GM21529 (cell line): Measurements from ENCODE around the gene KCTD19.

Source experiments
- ATAC-seq: cut with Tn5 transposase; IDR thresholded peaks from one replicate; pipeline ENCODE4 v1.9.1; 2021; ENCODE audit not compliant: unreplicated experiment

KCTD19 gene

DNA sequence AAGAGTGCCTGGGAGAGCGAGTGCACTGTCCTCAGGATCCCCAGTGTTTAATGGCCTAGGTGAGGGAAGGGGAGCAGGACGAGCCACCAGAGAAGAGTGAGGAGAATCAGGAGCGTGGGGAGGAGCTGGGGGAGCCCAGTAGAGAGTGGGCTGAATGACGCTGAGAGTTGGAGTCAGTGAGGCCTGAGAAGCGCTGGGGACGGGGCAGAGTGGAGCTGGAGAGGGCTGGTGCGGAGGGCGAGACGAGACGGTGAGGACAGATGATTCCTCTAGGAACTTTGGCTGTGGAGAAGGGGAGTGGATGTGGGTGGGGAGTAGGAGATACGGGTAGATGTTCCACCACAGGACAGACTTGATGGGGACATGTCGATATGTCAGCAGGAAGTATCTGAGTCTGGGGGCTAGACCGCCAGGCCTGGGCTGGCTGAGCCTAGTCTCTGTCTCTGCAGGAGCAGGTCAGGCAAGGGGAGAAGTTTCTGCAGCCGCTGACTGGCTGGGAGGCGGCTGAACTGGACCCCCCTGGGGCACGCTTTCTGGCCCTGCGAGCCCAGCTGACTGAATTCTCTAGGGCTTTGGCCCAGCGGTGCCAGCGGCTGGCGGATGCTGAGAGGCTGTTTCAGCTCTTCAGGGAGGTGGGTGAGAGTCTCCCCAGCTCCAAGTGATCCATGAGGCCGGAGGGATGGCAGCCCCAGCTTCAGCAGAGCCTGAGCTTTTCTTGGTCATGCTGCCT, 42.5 kb downstream of the KCTD19 start:
- ATAC-seq, result no peak

DNA sequence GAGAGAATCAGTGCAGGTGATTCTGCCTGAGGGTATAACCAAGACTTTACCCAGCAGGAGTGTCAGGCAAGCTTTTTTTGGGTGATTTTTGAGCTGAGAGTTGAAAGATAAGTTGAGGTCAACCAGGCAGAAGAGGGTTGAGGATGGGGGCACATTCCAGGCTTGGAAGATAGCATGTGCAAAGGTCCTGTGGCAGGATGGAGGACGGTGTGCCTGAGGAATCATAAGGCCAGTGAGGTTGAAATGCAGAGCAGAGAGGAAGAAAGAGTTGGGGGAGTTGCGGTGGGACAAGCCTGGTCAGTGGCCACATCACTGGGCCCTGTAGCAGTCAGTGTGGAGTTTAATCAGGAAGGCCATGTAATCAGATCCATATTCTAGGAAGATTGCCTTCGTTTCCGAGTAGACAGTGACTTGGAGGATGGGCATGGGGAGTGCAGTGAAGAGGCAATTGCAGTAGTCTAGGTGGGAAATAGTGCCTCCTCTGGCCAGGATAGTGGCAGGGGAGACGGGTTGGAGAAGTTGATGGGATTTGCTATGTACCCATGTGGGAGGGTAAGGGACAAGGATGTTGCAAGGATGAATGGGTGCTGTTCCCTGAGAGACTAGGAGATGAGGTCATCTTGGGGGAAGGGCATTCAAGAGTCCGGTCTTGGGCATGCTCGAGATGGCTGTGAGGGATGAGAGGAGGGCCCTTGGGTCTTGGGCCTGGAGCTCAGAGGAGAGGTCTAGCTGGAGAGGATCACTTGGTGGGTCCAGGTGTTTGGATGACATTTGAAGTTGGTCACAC, 43.3 kb downstream of the KCTD19 start:
- ATAC-seq, result no peak

DNA sequence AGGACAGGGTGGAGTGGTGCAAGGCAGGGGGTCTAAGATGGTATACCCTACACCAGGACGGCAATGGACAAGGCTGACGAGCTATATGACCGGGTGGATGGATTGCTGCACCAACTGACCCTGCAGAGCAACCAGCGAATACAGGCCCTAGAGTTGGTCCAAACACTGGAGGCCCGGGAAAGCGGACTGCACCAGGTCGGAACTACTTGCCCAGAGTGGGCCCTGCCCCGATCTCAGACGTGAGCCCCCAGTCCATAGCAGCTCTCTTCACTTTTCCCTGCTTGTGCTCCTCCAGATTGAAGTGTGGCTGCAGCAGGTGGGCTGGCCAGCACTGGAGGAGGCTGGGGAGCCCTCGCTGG, 44.1 kb downstream of the KCTD19 start:
- ATAC-seq, result no peak

DNA sequence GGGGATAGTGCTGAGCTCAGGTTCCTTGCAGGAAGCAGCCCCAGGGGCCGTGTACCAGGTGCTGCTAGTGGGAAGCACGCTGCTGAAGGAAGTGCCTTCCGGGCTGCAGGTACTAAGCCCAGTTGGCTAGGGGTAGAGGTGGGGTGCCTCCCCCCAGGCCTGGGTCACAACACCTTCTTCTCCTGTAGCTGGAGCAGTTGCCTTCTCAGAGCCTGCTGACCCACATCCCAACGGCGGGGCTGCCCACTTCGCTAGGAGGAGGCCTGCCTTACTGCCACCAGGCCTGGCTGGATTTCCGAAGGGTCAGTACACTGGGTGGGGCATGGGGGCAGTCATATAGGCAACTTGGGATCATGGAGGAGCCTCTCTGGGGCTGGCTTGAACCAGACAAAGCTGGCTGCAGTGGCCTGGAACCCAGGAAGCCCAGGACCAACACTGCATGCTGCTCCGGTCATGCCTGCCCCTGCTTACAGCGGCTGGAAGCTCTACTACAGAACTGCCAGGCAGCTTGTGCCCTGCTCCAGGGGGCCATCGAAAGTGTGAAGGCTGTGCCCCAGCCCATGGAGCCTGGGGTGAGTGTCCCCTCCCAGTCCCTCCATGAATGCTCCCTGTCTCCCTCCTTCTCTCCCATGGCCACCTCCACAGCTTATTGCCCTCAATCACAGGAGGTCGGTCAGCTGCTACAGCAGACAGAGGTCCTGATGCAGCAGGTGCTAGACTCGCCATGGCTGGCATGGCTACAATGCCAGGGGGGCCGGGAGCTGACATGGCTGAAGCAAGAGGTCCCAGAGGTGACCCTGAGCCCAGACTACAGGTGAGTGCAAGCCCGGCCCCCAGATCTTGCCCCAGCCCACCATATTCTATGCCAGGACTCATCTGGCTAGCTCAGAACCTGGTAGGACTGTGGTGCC, 44.8 kb downstream of the KCTD19 start:
- no peak for ATAC-seq

DNA sequence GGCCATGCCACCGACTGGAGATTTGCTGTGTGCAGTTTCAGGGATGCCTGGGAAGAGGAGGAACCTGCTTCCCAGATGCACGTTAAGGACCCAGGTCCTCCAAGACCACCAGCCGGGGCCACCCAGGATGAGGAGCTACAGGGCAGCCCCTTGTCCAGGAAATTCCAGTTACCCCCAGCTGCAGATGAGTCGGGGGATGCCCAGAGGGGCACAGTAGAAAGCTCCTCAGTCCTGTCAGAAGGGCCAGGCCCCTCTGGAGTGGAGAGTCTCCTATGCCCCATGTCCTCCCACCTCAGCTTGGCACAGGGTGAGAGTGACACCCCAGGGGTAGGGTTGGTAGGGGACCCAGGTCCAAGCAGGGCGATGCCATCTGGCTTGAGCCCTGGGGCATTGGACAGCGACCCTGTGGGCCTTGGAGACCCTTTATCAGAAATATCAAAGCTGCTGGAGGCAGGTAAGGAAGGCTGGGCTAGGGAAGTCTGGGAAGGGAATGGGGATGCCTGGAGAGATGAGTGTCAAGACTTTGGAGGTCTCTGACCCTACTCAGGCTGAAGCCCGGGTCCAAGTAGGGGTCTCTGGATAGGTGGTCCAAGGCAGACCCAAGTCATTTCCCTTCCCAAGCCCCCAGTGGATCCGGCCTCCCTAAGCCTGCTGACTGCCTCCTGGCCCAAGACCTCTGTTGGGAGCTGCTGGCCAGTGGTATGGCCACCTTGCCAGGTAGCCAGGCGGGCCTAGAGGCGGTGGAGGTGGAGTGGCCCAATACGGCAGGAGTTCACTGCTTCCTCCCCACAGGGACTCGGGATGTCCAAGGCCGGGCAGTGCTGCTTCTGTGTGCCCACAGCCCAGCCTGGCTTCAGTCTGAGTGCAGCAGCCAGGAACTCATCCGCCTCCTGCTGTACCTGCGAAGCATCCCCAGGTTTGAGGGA, 46.2 kb downstream of the KCTD19 start:
- ATAC-seq, result no peak

DNA sequence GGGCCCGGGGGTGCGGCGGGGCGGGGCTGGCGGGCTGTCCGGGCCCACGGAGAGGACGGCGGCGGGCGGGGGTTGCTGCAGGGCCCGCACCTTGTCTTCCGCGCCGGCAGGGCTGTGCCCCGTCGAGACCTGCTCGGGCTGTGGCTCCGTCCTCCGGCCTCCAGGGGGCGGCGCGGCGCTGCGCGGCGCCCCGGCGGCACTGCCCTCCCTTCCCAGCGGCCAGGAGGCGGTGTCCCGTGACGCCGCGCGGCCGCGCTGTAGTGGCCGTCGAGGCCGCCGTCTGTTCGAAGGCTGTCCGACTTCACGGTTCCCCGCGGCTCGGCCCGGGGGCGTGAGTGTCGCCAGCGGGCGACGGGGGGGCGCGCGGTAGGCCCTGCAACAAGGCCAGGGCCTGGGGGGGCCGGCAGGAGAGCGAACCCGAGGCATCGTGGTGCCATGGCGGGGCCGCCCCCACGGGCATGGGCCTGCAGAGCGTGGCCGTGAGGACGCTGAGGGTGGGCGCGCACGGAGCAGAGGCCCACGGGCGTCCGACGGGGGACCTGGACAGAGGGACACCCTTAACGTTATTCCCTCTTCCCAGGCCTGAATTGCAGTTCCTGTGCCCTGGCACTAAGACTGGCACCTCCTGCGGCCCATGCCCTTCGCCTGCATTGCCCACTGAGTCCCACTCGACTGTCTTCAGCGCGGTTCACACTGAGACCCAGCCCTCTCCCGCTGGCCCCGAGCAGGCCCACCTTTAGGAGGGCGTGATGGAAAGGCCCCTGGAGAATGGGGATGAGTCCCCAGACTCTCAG, 47.0 kb downstream of the KCTD19 start, which contains the start of gene PLEKHG4:
TSS of gene PLEKHG4 (plus strand) at position 237 of the 794 bp plus-strand sequence. CDS start at position 750, 513 bp downstream.
- peak; percentile 85 for ATAC-seq

DNA sequence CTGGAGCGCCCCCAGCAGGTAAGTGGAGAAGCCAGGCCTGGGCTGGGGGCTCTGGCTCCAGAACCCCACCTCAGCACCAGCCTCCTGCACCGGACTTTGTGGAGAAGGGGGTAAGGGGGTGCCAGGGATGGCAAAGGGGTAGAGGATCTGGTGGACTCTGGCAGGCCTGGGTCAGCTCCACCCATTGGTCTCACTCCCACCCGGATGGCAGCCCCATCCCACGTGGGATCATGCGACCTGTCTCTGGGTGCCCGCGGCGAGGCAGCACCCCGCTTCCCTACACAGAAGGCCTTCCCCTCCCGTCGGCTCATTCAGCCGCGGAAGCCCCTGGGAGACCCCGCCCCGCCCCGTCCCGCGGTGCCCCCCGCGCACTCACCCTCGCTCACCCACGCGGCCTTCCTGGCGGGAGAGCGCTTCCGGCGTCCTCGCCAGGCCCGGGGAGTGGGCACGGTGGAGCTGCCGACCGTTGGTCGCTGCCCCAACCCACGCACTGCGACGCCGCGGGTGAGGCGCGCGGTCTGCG, 47.7 kb downstream of the KCTD19 start:
- peak; percentile 44 for ATAC-seq

DNA sequence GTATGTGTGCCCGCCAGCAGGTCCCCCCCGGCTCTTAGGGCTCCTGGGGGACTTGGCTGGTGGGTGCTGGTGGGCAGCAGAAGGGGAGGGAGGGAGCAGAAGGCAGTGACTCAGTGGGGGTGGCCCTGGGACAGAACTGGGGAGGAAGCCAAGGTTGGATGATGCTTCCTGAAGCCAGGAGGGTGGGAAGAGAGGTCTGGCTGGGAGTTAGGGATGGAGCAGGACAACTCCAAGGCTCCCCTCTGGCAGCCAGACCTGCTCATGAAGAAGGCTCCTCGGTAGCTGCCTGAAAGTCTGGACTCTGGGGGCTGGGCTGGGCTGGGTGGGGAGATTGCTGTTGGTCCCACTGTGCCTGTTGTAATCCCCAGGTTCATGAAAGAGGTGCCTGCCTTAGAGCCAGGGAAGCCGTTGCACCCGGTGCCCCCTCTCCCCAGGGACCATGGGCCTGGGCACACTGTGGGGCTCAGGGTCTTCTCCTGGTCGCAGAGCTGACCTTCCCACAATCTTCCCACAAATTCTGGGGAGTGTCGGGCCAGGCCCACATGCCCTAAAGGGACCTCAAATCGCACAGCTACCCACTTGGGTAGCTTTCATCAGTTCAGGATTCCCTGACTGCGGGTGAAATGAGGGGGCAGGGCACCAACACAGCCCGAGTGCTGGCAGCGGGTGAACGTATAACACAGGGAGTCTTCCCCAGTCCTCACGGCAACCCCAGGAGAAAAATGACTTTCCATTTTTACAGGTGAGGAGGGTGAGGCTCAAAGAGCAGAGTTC, 48.4 kb downstream of the KCTD19 start:
- ATAC-seq, result no peak

DNA sequence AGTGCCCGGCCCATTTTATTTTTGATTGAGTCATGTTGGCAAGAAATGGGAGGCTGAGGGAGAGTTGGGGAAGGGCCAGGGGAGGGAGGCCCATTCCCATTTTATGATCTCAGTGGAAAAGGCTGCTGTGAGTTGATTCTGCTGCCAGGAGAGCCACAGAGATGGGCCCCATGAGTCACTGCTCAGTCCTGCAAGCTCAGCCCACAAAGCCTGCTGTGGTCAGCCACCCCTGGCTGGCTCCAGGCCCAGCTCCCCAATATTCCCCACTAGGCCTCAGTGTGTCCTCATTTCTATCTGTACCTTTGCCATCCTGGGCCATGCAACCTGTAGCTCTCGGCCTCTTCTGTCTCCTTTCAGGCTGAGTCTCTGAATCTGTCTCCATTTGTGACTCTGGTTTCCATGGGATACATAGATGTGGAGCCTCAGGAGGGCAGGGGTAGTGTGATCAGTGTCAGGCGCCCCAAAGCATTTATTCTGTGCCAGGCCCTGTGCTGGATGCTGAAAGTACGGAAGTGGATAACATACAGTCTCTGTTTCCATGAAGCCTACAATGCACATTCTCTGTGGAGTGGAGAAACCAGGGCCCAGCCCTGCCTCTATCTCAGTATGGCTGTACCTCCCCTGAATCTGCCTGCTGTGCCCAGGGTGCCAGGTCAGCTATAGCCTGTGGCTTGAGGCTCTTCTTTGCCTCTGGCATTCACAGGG, 49.1 kb downstream of the KCTD19 start:
- no peak for ATAC-seq

DNA sequence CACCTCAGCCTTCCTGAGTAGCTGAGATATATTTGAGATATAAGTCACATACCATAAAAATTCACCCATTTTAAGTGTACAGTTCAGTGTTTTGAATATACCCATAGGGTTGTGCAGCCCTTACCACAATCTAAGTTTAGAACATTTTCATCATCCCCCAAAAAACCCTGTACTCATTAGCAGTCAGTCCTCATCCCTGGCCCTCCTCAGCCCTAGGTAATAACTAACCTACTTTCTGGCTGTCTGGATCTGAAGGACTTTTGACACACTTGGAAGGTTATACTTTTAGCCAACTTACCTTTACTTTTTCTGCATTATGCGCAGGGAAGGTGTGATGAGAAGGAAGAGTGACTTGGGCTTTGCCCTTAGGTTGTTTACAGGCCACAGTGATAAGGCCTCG, 51.2 kb downstream of the KCTD19 start:
- no peak for ATAC-seq

DNA sequence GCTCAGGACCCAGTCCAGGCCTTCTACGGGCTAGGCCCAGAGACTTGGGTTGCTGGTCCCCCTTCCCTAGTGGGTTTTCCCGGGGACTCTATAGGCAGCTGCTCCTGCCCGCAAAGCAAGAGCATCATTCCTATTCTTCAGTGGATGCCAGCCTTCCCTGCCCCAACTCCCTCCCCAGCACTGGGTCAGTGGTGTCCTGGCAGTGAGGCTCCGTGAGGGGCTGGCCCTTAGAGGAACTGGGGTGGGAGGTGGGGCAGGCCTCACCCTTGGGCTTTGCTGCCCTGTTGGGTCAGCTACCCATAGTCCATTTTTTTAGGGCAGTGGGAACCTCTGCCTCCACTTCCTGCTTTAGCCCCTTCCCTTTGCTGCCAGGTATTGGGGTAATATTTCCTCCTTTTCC, 55.1 kb downstream of the KCTD19 start:
- ATAC-seq, result no peak

DNA sequence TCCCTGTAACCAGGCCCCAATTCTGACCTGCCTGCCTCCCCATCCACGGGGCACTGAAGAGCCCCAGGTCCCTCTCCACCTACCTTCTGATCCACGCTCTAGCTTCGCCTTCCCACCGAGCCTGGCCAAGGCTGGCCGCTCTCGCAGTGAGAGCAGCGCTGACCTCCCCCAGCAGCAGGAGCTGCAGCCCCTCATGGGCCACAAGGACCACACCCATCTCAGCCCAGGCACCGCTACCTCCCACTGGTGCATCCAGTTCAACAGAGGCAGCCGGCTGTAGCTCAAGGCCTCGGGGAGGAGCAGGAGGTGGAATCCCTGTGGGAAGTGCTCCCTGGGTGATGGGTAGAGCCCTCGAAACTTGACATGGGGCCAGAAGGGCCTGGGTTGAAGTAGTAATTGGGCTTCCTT, 55.6 kb downstream of the KCTD19 start:
- no peak for ATAC-seq

DNA sequence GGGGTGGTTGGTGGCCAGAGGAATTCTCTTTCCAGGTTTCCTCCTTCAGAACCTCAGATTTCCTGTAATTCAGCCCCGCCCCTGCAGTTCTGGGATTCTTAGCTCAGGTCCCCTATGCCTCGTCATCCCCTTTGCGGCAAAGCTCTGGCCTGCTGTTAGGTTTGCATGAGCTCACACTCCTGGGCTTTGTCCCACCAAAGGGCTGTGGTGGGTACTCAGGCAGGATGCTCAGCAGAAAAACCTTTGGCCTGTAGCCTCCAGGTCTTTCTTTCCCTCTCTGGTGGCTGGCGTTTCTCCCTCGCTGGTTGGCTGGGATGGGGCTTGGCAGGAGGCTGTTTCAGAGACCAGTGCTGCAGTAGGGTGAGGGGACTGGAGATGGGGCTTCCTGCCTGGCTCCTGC, 56.8 kb downstream of the KCTD19 start:
- no peak for ATAC-seq

DNA sequence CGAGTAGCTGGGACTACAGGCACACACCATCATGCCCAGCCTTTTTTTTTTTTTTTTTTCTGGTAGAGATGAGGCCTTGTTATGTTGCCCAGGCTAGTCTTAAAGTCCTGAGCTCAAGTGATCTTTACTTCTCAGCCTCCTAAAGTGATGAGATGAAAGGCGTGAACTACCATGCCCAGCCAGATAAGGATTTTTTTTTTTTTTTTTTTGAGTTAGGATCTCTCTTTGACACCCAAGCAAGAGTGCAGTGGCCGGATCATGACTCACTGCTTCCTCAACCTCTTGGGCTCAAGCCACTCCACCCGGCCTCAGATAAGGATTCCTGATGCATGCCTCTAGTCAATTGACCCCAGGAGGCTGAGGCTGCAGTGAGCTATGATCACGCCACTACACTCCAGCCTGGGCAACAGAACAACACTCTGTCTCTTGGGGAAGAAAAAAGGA, 58.4 kb downstream of the KCTD19 start:
- ATAC-seq, result no peak

DNA sequence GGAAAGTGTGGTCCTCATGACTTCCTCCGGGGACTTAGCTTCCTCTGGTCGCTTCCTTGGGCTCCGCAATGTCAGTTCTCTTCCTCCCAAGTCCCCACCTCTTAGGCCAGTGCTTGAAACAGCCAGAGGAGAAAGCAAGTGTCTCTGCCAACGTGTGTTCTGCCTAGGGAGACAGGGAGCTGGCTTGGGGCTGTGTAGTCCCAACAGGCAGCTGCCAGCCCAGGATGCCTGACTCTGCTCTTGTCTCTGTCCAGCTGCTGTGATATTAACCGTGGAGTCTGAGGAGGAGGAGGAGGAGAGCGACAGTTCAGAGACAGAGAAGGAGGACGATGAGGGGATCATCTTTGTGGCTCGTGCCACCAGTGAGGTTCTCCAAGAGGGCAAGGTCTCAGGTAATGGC, 60.7 kb downstream of the KCTD19 start:
- ATAC-seq, result no peak

DNA sequence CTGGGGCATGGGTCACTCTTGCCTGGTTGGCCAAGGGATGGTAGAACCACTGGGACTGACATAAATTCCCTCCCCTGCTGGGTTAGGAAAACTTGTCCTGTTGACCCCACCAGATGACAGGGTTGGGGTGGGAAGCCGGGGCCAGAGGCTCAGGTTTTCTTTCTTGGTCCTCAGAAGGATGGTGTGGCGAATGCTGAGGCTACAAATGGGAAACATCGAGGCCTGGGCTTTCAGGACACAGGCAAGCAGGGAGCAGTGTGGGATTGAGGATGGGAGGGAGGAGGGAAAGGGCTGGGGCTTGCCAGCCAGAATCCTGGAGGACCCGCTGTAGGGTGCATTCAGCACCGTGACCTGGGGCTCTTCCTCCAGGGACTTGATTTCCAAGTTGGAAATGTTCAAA, 61.7 kb downstream of the KCTD19 start:
- ATAC-seq, result no peak

DNA sequence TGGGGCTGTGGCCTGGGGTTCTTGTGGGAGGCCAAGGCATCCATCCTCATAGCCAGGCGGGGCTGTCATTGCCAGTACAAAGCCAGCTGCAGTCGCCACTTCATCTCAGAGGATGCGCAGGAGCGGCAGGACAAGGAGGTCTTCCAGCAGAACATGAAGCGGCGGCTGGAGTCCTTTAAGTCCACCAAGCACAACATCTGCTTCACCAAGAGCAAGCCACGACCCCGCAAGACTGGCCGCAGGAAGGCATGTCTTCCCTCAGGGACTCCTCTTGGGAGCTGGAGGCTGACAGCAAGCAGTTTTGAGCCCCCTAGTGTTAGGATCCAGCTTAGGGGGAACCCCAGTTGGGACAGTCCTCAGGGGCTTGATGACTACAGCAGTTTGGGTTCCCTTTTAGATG, 62.3 kb downstream of the KCTD19 start:
- ATAC-seq, result no peak

DNA sequence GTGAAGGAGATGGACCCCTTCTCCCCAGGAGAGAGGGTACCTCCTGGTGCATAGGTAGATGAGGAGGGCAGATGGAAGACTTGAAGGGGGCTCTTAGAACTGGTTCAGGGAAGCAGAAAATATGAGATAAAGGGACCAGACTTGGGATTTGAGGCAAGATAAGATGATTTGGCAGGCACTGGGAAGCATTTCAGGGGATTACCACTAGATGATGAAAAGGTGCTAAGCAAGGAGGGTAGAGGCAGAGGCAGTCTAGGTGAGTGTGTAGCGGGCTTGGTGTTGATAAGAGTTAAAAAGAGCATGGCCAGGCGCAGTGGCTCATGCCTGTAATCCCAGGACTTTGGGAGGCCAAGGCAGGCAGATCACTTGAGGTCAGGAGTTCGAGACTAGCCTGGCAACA, 63.3 kb downstream of the KCTD19 start:
- ATAC-seq, result no peak
